HCT116 (cell line): ENCODE results near the gene TES.

Experiments
- CTCF ChIP-seq, 3 experiments: fragments of 200-600 bp in 1 of 3; sonication (generic) in 1 of 3; IDR thresholded peaks in 2 of 3; conservative IDR thresholded peaks in 1 of 3; 2 replicates each; pipeline ENCODE4 v1.5.1; 2012 to 2017; ENCODE audit warnings: low read depth in 2 of 3, low read length in 2 of 3, antibody characterized with exemption in 1 of 3, borderline replicate concordance in 1 of 3, control low read depth in 1 of 3, mild to moderate bottlenecking in 1 of 3, mixed read lengths in 1 of 3, mixed run types in 1 of 3, moderate library complexity in 1 of 3; ENCODE audit not compliant: insufficient read depth in 1 of 3
- POLR2A ChIP-seq: IDR thresholded peaks from 2 replicates; pipeline ENCODE4 v1.7.0; 2011; ENCODE audit warnings: borderline replicate concordance; ENCODE audit not compliant: insufficient read depth, insufficient read length; ENCODE audit errors: extremely low read depth
- POLR2AphosphoS5 ChIP-seq: IDR thresholded peaks from 2 replicates; pipeline ENCODE4 v1.6.1; 2011; ENCODE audit warnings: mild to moderate bottlenecking, low read depth, low read length, moderate library complexity
- SP1 ChIP-seq: IDR thresholded peaks from 2 replicates; pipeline ENCODE4 v1.6.1; 2012; ENCODE audit warnings: low read depth

GRCh38 chr7:116239020-116239419 lies 28.7 kb downstream of the TES start:
- no peak for TF ChIP-seq POLR2AphosphoS5
- no peak for TF ChIP-seq POLR2A
- no peak for TF ChIP-seq CTCF (IDR thresholded peaks at IDR 0.05 in 2 of 3, conservative IDR thresholded peaks at IDR 0.05 in 1 of 3; ENCODE audit: borderline replicate concordance in 1 of 3, insufficient read depth in 1 of 3, low read depth in 2 of 3, low read length in 2 of 3)
- TF ChIP-seq SP1, result no peak
